ENCODE measurements around the gene KRT1. TPM values are rescaled to one million over a fixed set of nuclear protein-coding genes. Genes with fewer than 3 reads are reported as not detected.

Gene KRT1
- total RNA-seq, 1 donor from 2014 or later = not detected

DNA sequence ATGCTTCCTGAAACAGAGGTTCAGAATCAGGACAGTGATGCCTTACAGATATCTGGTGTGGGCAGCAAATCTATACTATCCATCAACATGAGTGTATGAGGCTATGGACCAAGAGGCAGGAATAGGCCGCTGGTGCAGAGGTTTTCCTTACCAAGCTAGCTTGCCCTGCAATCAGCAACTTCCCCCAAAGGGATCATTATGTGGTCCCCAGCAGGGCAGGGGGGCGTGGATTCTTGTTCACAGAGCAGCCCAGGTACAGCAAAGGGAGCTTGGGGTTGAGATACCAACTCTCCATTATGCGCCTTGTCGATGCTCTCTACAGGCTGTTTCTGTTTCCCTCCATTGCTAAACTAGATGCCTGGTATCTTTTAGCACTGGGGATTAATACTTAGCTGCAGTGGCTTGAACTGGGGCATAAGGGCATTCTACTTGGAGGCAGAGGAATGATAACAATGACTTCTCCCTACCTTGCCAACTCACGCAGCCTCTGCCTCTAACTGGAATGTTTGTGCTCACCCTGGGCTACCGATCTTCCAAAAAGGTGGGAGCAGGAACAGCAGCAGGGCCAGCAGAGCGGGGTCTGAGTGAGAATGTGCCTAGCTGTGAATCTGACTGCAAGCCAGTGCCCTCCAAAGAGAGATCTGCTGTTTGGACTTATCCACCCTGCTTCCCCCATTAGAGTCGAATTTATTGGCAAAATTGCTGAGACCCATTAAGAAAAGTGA, 10.3 kb upstream of the KRT1 start:
- peak overlapping the region; percentile 52 for H2AFZ ChIP-seq (ENCODE audit: low read depth, low read length)
- no peak overlapping the region for H3K9ac ChIP-seq (ENCODE audit: low read length)
- H3K9me3 Mint-ChIP-seq (ENCODE audit: unreplicated experiment) = peaks cover 4% of the 10 kb centered on the region
- H3K4me1 Mint-ChIP-seq (ENCODE audit: low read depth, unreplicated experiment) = peaks cover 9% of the 10 kb centered on the region
- H3K4me3 ChIP-seq (ENCODE audit: insufficient read depth, low read depth, low read length) = no peak overlapping the region
- no peaks in the 10 kb centered on the region for H3K36me3 ChIP-seq (ENCODE audit: insufficient read depth, low read length)
- peaks cover 83% of the 10 kb centered on the region for H3K27me3 Mint-ChIP-seq (ENCODE audit: low read depth, unreplicated experiment)
- H3K4me2 ChIP-seq (ENCODE audit: low read length) = peak overlapping the region; percentile 70
- no peak overlapping the region for H3K27ac ChIP-seq (ENCODE audit: low read depth, low read length)
- H3K36me3 Mint-ChIP-seq (ENCODE audit: low read depth, unreplicated experiment) = no peaks in the 10 kb centered on the region
- H3K4me1 ChIP-seq (ENCODE audit: insufficient read depth, low read length) = no peaks in the 10 kb centered on the region
- no peaks in the 10 kb centered on the region for H3K9me3 ChIP-seq (ENCODE audit: insufficient read depth, low read depth, low read length)
- H3K4me3 Mint-ChIP-seq (ENCODE audit: unreplicated experiment) = peak overlapping the region; percentile 68
- no peak overlapping the region for H3K27ac Mint-ChIP-seq (ENCODE audit: unreplicated experiment)
- H3K27me3 ChIP-seq (ENCODE audit: insufficient read depth, low read length) = peaks cover 54% of the 10 kb centered on the region
- DNase-seq (ENCODE audit: low read depth) = no peak
- H3K79me2 ChIP-seq (ENCODE audit: insufficient read depth, low read length) = no peaks in the 10 kb centered on the region
- H4K20me1 ChIP-seq (ENCODE audit: insufficient read depth, low read length) = no peaks in the 10 kb centered on the region
- no peak for FAIRE-seq
- TF ChIP-seq, protein P1, sequence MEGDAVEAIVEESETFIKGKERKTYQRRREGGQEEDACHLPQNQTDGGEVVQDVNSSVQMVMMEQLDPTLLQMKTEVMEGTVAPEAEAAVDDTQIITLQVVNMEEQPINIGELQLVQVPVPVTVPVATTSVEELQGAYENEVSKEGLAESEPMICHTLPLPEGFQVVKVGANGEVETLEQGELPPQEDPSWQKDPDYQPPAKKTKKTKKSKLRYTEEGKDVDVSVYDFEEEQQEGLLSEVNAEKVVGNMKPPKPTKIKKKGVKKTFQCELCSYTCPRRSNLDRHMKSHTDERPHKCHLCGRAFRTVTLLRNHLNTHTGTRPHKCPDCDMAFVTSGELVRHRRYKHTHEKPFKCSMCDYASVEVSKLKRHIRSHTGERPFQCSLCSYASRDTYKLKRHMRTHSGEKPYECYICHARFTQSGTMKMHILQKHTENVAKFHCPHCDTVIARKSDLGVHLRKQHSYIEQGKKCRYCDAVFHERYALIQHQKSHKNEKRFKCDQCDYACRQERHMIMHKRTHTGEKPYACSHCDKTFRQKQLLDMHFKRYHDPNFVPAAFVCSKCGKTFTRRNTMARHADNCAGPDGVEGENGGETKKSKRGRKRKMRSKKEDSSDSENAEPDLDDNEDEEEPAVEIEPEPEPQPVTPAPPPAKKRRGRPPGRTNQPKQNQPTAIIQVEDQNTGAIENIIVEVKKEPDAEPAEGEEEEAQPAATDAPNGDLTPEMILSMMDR (IDR thresholded peaks at IDR 0.05; ENCODE audit: insufficient read depth, low read depth, low read length) = no peak
- TF ChIP-seq EZH2 (IDR thresholded peaks at IDR 0.05; ENCODE audit: insufficient read depth, low read length) = no peak

DNA sequence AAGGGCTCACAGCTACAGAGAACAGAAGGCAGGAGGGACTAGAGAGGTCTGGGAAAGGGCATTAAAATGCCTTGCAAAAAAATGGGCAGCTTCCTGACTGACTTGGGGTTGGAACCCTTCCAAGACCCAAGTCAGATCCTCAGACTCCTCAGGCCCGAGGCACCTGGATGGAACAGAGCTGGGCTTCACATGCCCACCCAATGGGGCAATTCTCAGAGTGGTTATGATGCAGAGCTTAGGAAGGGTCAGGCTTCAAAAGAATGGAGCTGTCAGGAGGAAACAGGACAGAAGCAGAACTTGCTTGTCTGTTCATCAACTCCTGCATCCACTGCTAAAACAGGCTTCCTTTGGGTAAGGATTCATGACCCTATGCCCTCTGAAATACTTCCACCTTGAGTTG, 9.7 kb upstream of the KRT1 start:
- Histone ChIP-seq H3K79me2 (ENCODE audit: insufficient read depth, low read length) (no peaks in the 10 kb centered on the region), H2AFZ (ENCODE audit: low read depth, low read length) (no peak overlapping the region), H3K9ac (ENCODE audit: low read length) (no peak overlapping the region), H3K27ac (ENCODE audit: low read depth, low read length) (no peak overlapping the region), H3K36me3 (ENCODE audit: insufficient read depth, low read length) (no peaks in the 10 kb centered on the region), H3K27me3 (ENCODE audit: insufficient read depth, low read length) (peaks cover 55% of the 10 kb centered on the region), H4K20me1 (ENCODE audit: insufficient read depth, low read length) (no peaks in the 10 kb centered on the region), H3K4me1 (ENCODE audit: insufficient read depth, low read length) (no peaks in the 10 kb centered on the region), H3K9me3 (ENCODE audit: insufficient read depth, low read depth, low read length) (no peaks in the 10 kb centered on the region), H3K4me3 (ENCODE audit: insufficient read depth, low read depth, low read length) (no peak overlapping the region), H3K4me2 (ENCODE audit: low read length) (no peak overlapping the region)
- Mint-ChIP-seq H3K27me3 (ENCODE audit: low read depth, unreplicated experiment) (peaks cover 84% of the 10 kb centered on the region), H3K4me1 (ENCODE audit: low read depth, unreplicated experiment) (peaks cover 9% of the 10 kb centered on the region), H3K4me3 (ENCODE audit: unreplicated experiment) (no peak overlapping the region), H3K9me3 (ENCODE audit: unreplicated experiment) (peaks cover 4% of the 10 kb centered on the region), H3K27ac (ENCODE audit: unreplicated experiment) (no peak overlapping the region), H3K36me3 (ENCODE audit: low read depth, unreplicated experiment) (no peaks in the 10 kb centered on the region)
- TF ChIP-seq EZH2 (IDR thresholded peaks at IDR 0.05; ENCODE audit: insufficient read depth, low read length) = no peak
- TF ChIP-seq, protein P1 (IDR thresholded peaks at IDR 0.05; ENCODE audit: insufficient read depth, low read depth, low read length) = no peak
- no peak for DNase-seq (ENCODE audit: low read depth)
- FAIRE-seq = no peak

DNA sequence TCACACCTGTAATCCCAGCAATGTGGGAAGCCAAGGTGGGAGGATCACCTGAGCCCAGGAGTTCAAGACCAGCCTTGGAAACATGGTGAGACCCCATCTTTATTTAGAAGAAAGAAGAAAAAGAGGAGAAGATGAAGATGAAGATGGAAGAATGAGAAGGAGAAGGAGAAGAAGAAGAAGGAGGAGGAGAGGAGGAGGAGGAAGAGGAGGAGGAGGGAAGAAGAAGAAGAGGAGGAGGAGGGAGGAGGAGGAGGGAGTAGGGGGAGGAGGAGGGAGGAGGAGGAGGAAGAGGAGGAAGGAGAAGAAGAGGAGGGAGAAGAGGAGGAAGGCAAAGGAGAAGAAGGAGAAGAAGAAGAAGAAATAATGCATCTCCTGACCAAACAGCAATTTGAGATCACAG, 9.0 kb upstream of the KRT1 start:
- peaks cover 9% of the 10 kb centered on the region for H3K4me1 Mint-ChIP-seq (ENCODE audit: low read depth, unreplicated experiment)

More for the DNA sequence above, 9.0 kb upstream of the KRT1 start:
- Histone ChIP-seq H3K4me2 (ENCODE audit: low read length) (no peak overlapping the region), H3K9ac (ENCODE audit: low read length) (no peak overlapping the region), H3K4me1 (ENCODE audit: insufficient read depth, low read length) (no peaks in the 10 kb centered on the region), H3K36me3 (ENCODE audit: insufficient read depth, low read length) (no peaks in the 10 kb centered on the region), H3K79me2 (ENCODE audit: insufficient read depth, low read length) (no peaks in the 10 kb centered on the region), H3K27ac (ENCODE audit: low read depth, low read length) (no peak overlapping the region), H3K4me3 (ENCODE audit: insufficient read depth, low read depth, low read length) (no peak overlapping the region), H3K27me3 (ENCODE audit: insufficient read depth, low read length) (peaks cover 60% of the 10 kb centered on the region), H4K20me1 (ENCODE audit: insufficient read depth, low read length) (no peaks in the 10 kb centered on the region), H2AFZ (ENCODE audit: low read depth, low read length) (no peak overlapping the region), H3K9me3 (ENCODE audit: insufficient read depth, low read depth, low read length) (no peaks in the 10 kb centered on the region)
- no peak overlapping the region for H3K27ac Mint-ChIP-seq (ENCODE audit: unreplicated experiment)
- no peaks in the 10 kb centered on the region for H3K36me3 Mint-ChIP-seq (ENCODE audit: low read depth, unreplicated experiment)
- no peak for DNase-seq (ENCODE audit: low read depth)
- no peak for FAIRE-seq
- H3K9me3 Mint-ChIP-seq (ENCODE audit: unreplicated experiment) = peaks cover 4% of the 10 kb centered on the region
- H3K27me3 Mint-ChIP-seq (ENCODE audit: low read depth, unreplicated experiment) = peaks cover 88% of the 10 kb centered on the region
- no peak overlapping the region for H3K4me3 Mint-ChIP-seq (ENCODE audit: unreplicated experiment)
- TF ChIP-seq, protein P1 (IDR thresholded peaks at IDR 0.05; ENCODE audit: insufficient read depth, low read depth, low read length) = no peak
- TF ChIP-seq EZH2 (IDR thresholded peaks at IDR 0.05; ENCODE audit: insufficient read depth, low read length) = no peak

Data from astrocyte (in vitro differentiated cells and primary cell).